ENCODE data around the gene DGKI.

DGKI gene

DNA sequence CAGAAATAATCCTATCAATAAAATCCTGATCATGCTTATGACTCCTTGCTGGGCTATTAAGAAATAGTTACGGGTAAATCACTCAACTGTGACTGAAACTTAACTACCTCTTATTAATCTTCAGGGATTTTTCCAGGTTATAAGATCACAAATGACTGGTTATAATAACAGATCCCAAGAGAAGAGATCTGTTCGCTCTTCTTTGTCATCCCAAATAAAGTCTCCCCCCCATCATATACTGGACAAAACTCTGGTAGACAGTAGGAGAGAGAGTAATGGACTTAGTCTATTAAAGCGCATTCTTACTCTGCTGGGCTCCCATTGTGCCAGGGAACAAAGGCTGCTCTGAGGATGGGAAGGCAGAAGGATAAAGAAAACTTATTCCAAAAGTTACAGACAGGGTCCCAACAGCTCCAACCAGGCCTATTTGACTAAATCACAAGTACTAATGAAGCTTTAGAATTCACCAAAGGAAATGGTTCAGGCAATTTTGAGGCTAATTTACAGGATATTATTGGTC, 233.7 kb downstream of the DGKI start:
- no peak overlapping the region for H2AK5ac ChIP-seq (ENCODE audit: low read length)
- no peak overlapping the region for H2BK12ac ChIP-seq (ENCODE audit: low read length)
- H3K27ac ChIP-seq (ENCODE audit: low read depth, low read length): no peak overlapping the region
- no peak overlapping the region for H3K4me2 ChIP-seq (ENCODE audit: low read length)
- no peak for DNase-seq
- H3K36me3 ChIP-seq (ENCODE audit: control insufficient read depth in 1 of 2, insufficient read depth in 2 of 2, low read length in 2 of 2): no peaks in the 10 kb centered on the region
- WGBS (ENCODE audit: extremely low coverage, insufficient coverage, insufficient read length): no CpG with 5 or more reads among the region's 3 CpGs
- no peak overlapping the region for H3K23ac ChIP-seq (ENCODE audit: low read length)
- H2AFZ ChIP-seq (ENCODE audit: insufficient read depth, low read length, poor library complexity): no peak overlapping the region
- no peak overlapping the region for H3K9ac ChIP-seq (ENCODE audit: low read length)
- H4K8ac ChIP-seq (ENCODE audit: low read depth, low read length): no peak overlapping the region
- no peak overlapping the region for H2BK120ac ChIP-seq (ENCODE audit: insufficient read depth, low read length, poor library complexity)
- H3K4me3 ChIP-seq (ENCODE audit: low read depth, low read length): no peak overlapping the region
- no peak overlapping the region for H4K12ac ChIP-seq (ENCODE audit: low read depth, low read length)
- H3K27me3 ChIP-seq (ENCODE audit: insufficient read depth, low read length): no peaks in the 10 kb centered on the region
- no peaks in the 10 kb centered on the region for H3K79me1 ChIP-seq (ENCODE audit: low read length)
- H3K18ac ChIP-seq (ENCODE audit: low read length): no peak overlapping the region
- no peak overlapping the region for H3K4ac ChIP-seq (ENCODE audit: low read depth, low read length)
- H3K9me3 ChIP-seq (ENCODE audit: insufficient read depth, low read depth, low read length): no peaks in the 10 kb centered on the region
- no peaks in the 10 kb centered on the region for H3K79me2 ChIP-seq (ENCODE audit: control insufficient read depth, insufficient read depth, low read length, poor library complexity)
- H3K14ac ChIP-seq (ENCODE audit: low read length): no peak overlapping the region
- no peak overlapping the region for H2BK5ac ChIP-seq (ENCODE audit: low read depth, low read length, poor library complexity)
- H3K4me1 ChIP-seq (ENCODE audit: control insufficient read depth in 1 of 2, insufficient read depth in 2 of 2, low read length in 2 of 2): no peaks in the 10 kb centered on the region
- no peak overlapping the region for H4K91ac ChIP-seq (ENCODE audit: low read depth, low read length)

- no peak overlapping the region for H3K23ac ChIP-seq (ENCODE audit: low read length)
- H3K79me2 ChIP-seq (ENCODE audit: control insufficient read depth, insufficient read depth, low read length, poor library complexity): no peaks in the 10 kb centered on the region
- no peak overlapping the region for H4K8ac ChIP-seq (ENCODE audit: low read depth, low read length)
- H2BK5ac ChIP-seq (ENCODE audit: low read depth, low read length, poor library complexity): no peak overlapping the region
- no peak overlapping the region for H3K9ac ChIP-seq (ENCODE audit: low read length)
- H3K79me1 ChIP-seq (ENCODE audit: low read length): no peaks in the 10 kb centered on the region
- H2BK12ac ChIP-seq (ENCODE audit: low read length): no peak overlapping the region
- no peak overlapping the region for H3K27ac ChIP-seq (ENCODE audit: low read depth, low read length)
- WGBS (ENCODE audit: extremely low coverage, insufficient coverage, insufficient read length): no CpG with 5 or more reads among the region's 2 CpGs
- H3K27me3 ChIP-seq (ENCODE audit: insufficient read depth, low read length): no peaks in the 10 kb centered on the region
- DNase-seq: no peak
- H2AFZ ChIP-seq (ENCODE audit: insufficient read depth, low read length, poor library complexity): no peak overlapping the region
- H3K4ac ChIP-seq (ENCODE audit: low read depth, low read length): no peak overlapping the region
- H2AK5ac ChIP-seq (ENCODE audit: low read length): no peak overlapping the region
- H4K91ac ChIP-seq (ENCODE audit: low read depth, low read length): no peak overlapping the region
- no peak overlapping the region for H3K4me3 ChIP-seq (ENCODE audit: low read depth, low read length)
- no peaks in the 10 kb centered on the region for H3K4me1 ChIP-seq (ENCODE audit: control insufficient read depth in 1 of 2, insufficient read depth in 2 of 2, low read length in 2 of 2)
- no peak overlapping the region for H3K14ac ChIP-seq (ENCODE audit: low read length)
- H3K4me2 ChIP-seq (ENCODE audit: low read length): no peak overlapping the region
- no peaks in the 10 kb centered on the region for H3K36me3 ChIP-seq (ENCODE audit: control insufficient read depth in 1 of 2, insufficient read depth in 2 of 2, low read length in 2 of 2)
- H4K12ac ChIP-seq (ENCODE audit: low read depth, low read length): no peak overlapping the region
- H2BK120ac ChIP-seq (ENCODE audit: insufficient read depth, low read length, poor library complexity): no peak overlapping the region
- no peak overlapping the region for H3K18ac ChIP-seq (ENCODE audit: low read length)
- H3K9me3 ChIP-seq (ENCODE audit: insufficient read depth, low read depth, low read length): no peaks in the 10 kb centered on the region
These were observed 235.2 kb downstream of the DGKI start for GRCh38 chr7:137611606-137612005.

DNA sequence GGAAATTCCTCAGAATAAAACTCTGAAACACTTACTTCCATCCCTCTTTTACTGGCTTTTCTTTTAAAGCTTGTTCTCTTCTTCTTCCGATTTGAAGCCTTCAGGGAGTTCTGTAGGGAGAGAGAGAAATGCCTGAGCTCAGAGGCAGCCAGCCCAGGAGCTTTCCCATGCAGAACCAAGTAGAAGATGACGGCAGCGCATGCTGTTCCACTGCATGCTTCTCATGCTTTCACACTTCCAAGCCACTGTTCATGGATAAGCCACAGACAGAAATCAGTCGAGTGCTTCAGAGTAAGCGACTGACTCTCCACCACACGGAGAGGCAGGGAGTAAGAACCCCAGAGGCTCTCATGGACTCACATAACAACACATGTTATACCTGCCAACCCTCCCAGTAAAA, 237.3 kb downstream of the DGKI start:
- peak; percentile 66 to 77 for DNase-seq
- H4K91ac ChIP-seq (ENCODE audit: low read depth, low read length): no peak overlapping the region
- H3K27me3 ChIP-seq (ENCODE audit: insufficient read depth, low read length): no peaks in the 10 kb centered on the region
- H3K9ac ChIP-seq (ENCODE audit: low read length): no peak overlapping the region
- H3K27ac ChIP-seq (ENCODE audit: low read depth, low read length): no peak overlapping the region
- H3K18ac ChIP-seq (ENCODE audit: low read length): no peak overlapping the region
- H2AK5ac ChIP-seq (ENCODE audit: low read length): no peak overlapping the region
- H4K12ac ChIP-seq (ENCODE audit: low read depth, low read length): no peak overlapping the region
- no peak overlapping the region for H3K4me2 ChIP-seq (ENCODE audit: low read length)
- H2BK5ac ChIP-seq (ENCODE audit: low read depth, low read length, poor library complexity): no peak overlapping the region
- no peak overlapping the region for H3K14ac ChIP-seq (ENCODE audit: low read length)
- no peak overlapping the region for H3K4me3 ChIP-seq (ENCODE audit: low read depth, low read length)
- H3K36me3 ChIP-seq (ENCODE audit: control insufficient read depth in 1 of 2, insufficient read depth in 2 of 2, low read length in 2 of 2): no peaks in the 10 kb centered on the region
- no CpG with 5 or more reads among the region's 6 CpGs for WGBS (ENCODE audit: extremely low coverage, insufficient coverage, insufficient read length)
- no peak overlapping the region for H3K4ac ChIP-seq (ENCODE audit: low read depth, low read length)
- H3K23ac ChIP-seq (ENCODE audit: low read length): no peak overlapping the region
- H3K79me1 ChIP-seq (ENCODE audit: low read length): no peaks in the 10 kb centered on the region
- H2BK12ac ChIP-seq (ENCODE audit: low read length): no peak overlapping the region
- no peak overlapping the region for H2BK120ac ChIP-seq (ENCODE audit: insufficient read depth, low read length, poor library complexity)
- no peak overlapping the region for H4K8ac ChIP-seq (ENCODE audit: low read depth, low read length)
- no peak overlapping the region for H2AFZ ChIP-seq (ENCODE audit: insufficient read depth, low read length, poor library complexity)
- no peaks in the 10 kb centered on the region for H3K9me3 ChIP-seq (ENCODE audit: insufficient read depth, low read depth, low read length)
- no peaks in the 10 kb centered on the region for H3K4me1 ChIP-seq (ENCODE audit: control insufficient read depth in 1 of 2, insufficient read depth in 2 of 2, low read length in 2 of 2)
- no peaks in the 10 kb centered on the region for H3K79me2 ChIP-seq (ENCODE audit: control insufficient read depth, insufficient read depth, low read length, poor library complexity)

DNA sequence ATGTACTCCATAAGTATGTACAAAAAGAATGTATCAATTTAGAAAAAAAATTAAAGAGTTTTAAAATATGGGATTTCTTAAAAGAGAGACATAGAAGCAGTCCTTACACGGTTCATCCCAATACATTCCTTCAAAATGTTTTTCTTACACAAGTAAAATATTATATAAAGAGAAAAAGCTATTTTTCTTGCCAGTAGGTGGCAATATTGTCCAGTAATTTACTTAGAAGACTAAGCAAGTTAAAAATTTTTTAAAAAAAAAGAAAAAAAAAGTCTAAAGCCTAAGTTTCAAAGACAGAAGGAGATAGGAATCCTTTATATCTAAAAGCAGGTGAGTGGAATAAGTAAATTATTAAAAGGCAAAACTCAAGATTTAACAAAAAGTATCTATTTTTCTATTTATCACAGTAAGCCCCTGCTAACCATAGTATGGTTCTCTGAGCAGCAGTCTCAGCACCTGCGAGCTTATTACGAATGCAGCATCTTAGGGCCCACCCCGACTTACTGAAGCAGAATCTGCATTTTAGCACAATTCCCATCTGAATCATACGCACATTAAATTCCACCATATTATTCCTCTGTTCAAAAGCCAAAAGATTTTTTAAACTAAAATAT, 240.6 kb downstream of the DGKI start:
- no peak overlapping the region for H2AFZ ChIP-seq (ENCODE audit: insufficient read depth, low read length, poor library complexity)
- no peak overlapping the region for H2BK120ac ChIP-seq (ENCODE audit: insufficient read depth, low read length, poor library complexity)
- H3K4me3 ChIP-seq (ENCODE audit: low read depth, low read length): no peak overlapping the region
- no peak overlapping the region for H3K4ac ChIP-seq (ENCODE audit: low read depth, low read length)
- no peak overlapping the region for H2AK5ac ChIP-seq (ENCODE audit: low read length)
- H3K9ac ChIP-seq (ENCODE audit: low read length): no peak overlapping the region
- H3K79me1 ChIP-seq (ENCODE audit: low read length): no peaks in the 10 kb centered on the region
- no peak overlapping the region for H4K91ac ChIP-seq (ENCODE audit: low read depth, low read length)
- H2BK12ac ChIP-seq (ENCODE audit: low read length): no peak overlapping the region
- no CpG with 5 or more reads among the region's 5 CpGs for WGBS (ENCODE audit: extremely low coverage, insufficient coverage, insufficient read length)
- H3K27ac ChIP-seq (ENCODE audit: low read depth, low read length): no peak overlapping the region
- no peaks in the 10 kb centered on the region for H3K79me2 ChIP-seq (ENCODE audit: control insufficient read depth, insufficient read depth, low read length, poor library complexity)
- H3K27me3 ChIP-seq (ENCODE audit: insufficient read depth, low read length): no peaks in the 10 kb centered on the region
- peak; percentile 26 to 94 for DNase-seq
- H3K23ac ChIP-seq (ENCODE audit: low read length): no peak overlapping the region
- H3K36me3 ChIP-seq (ENCODE audit: control insufficient read depth in 1 of 2, insufficient read depth in 2 of 2, low read length in 2 of 2): no peaks in the 10 kb centered on the region
- H2BK5ac ChIP-seq (ENCODE audit: low read depth, low read length, poor library complexity): no peak overlapping the region
- H3K9me3 ChIP-seq (ENCODE audit: insufficient read depth, low read depth, low read length): no peaks in the 10 kb centered on the region
- no peak overlapping the region for H4K12ac ChIP-seq (ENCODE audit: low read depth, low read length)
- no peak overlapping the region for H3K14ac ChIP-seq (ENCODE audit: low read length)
- H3K4me1 ChIP-seq (ENCODE audit: control insufficient read depth in 1 of 2, insufficient read depth in 2 of 2, low read length in 2 of 2): no peaks in the 10 kb centered on the region
- no peak overlapping the region for H3K4me2 ChIP-seq (ENCODE audit: low read length)
- H4K8ac ChIP-seq (ENCODE audit: low read depth, low read length): no peak overlapping the region
- no peak overlapping the region for H3K18ac ChIP-seq (ENCODE audit: low read length)

Data from trophoblast cell (in vitro differentiated cells and primary cell).